GM18508 (cell line): ENCODE measurements around the gene THRAP3.
"Not testable (repeated sequence)": the region's sequence is repeated elsewhere in the genome, so short reads cannot be mapped to it uniquely, and the experiment has no call there.

Experiments
- ATAC-seq: cut with Tn5 transposase; IDR thresholded peaks from one replicate; pipeline ENCODE4 v1.9.1; 2021; ENCODE audit warnings: moderate number of reproducible peaks; ENCODE audit not compliant: insufficient read depth, unreplicated experiment

The THRAP3 gene

DNA sequence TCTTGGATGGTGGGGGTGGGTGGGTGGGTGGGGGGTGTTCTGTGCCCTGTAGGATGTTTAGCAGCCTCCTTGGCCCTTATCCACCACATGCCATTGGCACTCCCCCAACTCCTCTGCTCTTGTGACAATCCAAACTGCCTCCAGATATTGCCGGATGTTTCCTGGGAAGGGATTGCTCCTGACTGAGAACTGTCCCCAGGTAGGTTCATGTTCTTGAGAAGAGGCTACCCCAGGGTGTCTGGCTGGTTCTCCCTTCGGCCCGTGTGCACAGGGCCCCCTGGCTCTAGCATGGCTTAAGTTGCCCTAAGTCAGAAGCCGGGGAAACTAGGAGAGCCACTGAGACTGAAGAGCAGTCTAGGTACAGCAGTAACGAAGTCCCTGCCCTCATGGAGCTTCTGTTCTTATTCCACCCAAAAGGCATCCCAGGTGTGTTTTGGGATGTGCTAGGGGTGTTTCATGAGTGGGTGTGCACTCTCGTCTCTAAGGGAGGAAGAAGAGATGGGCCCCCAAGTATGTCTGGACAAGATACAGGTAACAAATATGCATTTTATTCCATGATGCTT, 19.8 kb upstream of the THRAP3 start:
- no peak for ATAC-seq

DNA sequence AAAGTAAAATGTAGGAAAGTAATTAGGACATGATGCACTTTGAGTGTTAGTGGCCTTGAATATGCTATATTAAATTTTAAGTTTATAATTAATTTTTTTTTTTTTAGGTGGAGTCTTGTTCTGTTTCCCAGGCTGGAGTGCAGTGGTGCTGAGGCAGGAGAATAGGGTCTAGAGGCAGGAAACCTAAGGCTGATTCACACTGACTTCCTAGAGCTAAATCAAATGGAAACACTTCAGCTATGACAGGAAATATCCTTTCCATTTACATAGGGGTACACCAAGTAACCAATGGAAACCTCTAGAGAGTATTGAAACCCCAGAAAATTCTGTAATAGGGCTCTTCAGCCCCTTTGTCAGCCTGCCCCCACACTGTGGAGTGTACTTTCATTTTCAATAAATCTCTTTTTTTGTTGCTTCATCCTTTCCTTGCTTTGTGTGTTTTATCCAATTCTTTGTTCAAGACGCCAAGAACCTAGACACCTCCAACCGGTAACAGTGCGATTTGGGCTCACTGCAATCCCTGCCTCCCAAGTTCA, 17.9 kb upstream of the THRAP3 start:
- no peak for ATAC-seq

DNA sequence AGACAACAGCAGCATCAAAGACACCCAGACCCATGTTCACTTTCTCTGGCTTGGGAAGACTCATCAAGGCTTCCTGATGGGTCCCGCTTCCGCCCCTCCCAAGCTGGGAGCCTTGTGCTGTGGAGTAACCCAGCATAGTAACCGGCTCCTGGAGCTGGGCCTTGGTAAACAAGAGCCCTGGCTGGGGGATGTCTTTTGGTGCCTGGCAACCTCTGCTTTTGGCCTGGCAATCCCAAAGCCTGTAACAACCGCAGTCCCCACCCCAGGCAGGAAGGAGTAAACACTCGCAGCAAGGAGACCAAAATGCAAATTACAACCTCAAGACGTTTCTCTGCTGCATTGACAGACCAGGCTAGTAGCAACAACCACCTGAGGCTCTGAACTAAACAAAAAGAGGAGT, 16.9 kb upstream of the THRAP3 start:
- no peak for ATAC-seq

- ATAC-seq: no peak
These were observed 15.1 kb upstream of the THRAP3 start for GRCh38 chr1:36208978-36209703.

GRCh38 chr1:36211307-36211706, 12.9 kb upstream of the THRAP3 start:
- no peak for ATAC-seq

DNA sequence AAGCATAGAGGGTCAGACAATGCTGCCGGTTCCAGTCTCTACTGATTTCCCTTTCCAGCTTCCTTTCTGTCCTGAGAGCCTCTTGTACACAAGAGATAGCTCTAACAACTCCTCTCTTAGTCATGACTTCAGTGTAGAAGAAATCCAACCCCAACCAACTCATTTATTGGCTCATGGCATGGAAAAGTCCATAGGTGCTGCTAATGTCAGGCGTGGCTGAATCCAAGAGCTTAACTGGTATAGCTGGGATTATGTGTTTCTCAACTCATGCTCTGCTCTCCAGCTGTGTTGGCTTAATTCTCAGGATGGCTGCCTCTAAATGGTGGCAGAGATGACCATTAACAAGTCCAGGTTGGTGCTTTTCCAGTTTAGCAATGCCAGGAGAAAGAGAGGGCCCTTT, 12.4 kb upstream of the THRAP3 start:
- no peak for ATAC-seq

GRCh38 chr1:36212782-36213181, 11.5 kb upstream of the THRAP3 start:
- no peak for ATAC-seq

DNA sequence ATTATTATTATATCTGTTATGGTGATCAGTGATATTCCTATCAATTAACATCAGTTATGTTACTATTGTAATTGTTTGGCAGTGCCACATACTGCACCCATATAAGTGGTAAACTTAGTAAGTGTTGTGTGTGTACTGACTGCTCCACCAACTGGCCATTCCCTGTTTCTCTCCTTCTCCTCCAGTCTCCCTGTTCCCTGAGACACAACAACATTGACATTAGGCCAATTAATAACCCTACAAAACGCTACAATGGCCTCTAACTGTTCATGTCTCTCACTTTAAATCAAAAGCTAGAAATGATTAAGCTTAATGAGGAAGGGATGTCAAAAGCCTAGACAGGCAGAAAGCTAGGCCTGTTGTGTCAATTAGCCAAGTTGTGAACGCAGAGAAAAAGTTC, 6.6 kb upstream of the THRAP3 start:
- no peak for ATAC-seq

GRCh38 chr1:36221901-36222300, 2.3 kb upstream of the THRAP3 start:
- not testable (repeated sequence) for ATAC-seq

DNA sequence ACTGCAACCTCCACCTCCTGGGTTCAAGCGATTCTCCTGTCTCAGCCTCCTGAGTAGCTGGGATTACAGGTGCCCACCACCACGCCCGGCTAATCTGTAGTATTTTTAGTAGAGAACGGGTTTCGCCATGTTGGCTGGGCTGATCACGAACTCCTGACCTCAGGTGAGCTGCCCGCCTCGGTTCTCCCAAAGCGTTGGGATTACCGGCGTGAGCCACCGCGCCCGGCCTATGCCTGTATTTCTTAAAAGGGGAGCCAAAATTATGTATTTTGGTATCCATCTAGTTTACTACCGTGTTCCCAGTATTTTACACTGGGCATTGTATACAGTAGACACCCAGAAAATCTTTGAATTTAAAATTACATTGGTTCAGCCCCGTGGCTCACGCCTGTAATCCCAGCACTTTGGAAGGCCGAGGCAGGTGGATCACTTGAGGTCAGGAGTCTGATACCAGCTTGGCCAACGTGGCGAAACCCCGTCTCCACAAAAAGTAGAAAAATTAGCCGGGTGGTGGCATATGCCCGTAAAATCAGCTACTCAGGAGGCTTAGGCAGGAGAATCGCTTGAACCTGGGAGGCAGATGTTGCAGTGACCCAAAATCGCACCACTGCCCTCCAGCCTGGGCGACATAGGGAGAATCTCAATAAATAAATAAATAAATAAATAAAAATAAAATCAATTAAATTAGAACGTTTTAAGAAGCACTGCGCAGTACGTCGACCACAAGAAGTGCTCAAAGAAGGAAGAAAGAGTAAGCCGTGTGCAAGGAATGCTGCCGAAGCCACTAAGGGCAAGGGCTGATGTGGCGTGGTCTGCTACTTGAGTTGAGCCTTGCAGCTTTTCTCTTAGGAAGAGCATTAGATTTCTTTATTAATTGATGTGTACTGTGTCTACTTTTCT, 1.5 kb upstream of the THRAP3 start:
- no peak for ATAC-seq

- no peak for ATAC-seq
These were observed 755 bp upstream of the THRAP3 start for GRCh38 chr1:36223381-36223995.

- no peak for ATAC-seq
These were observed 467 bp downstream of the THRAP3 start for GRCh38 chr1:36224537-36225282.

DNA sequence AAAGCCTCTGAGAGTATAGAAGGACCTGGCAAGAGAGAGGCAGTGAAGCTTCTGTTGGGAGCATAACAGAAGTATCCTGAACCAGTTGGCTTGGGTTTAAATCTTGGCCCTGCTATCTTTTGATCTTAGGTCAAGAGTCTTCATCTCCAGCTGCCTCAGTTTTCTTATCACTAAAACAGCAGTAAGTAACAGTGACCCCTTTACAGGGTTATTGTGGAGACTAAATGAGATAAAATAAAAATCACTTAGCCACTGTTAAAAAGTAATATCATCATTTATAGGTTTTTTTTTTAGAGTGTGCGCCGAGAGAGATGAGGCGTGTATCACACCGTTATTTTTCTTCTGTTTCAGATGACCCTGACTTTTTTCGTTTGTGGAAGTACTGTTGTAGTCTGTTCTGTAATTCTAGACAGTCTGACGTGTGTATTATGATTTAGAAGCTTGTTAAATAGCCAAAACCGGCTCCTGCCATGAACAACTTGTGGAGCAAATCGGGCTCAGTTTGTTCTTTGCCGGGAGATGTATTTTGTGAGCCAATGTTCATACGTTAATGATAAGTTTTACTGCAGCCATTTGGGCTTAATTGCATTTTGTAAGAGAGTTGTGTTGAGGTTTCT, 1.1 kb downstream of the THRAP3 start:
- no peak for ATAC-seq

DNA sequence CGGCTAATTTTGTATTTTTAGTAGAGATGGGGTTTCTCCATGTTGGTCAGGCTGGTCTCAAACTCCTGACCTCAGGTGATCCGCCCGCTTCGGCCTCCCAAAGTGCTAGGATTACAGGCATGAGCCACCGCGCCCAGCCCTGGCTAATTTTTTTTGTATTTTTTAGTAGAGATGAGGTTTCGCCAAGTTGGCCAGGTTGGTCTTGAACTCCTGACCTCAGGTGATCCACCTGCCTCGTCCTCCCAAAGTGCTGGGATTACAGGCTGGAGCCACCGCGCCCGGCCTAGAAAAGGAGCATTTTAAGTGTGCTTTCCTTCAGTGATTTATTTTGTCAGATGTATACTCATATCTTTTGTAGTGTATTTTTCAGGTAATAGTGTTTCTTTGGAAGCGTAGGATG, 6.0 kb downstream of the THRAP3 start:
- not testable (repeated sequence) for ATAC-seq

DNA sequence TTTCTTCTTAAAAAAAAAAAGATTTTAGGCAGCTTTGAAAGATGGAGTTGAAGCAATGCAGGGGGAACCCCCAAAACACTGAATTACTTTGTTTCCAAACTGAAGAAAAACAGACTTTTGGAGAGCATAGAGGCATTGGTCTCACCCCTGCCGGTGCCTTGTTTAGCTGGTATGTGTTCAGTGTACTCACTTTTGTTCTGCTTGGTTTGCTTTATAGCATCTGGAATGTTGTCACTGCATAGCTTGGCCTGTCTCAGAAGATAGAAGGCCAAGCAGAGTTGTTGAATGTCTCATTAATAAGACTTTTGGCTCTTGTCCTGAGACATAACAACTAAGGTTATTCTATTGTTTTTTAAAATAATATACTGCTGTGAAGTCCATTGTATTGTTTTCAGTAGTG, 6.9 kb downstream of the THRAP3 start:
- ATAC-seq: no peak

DNA sequence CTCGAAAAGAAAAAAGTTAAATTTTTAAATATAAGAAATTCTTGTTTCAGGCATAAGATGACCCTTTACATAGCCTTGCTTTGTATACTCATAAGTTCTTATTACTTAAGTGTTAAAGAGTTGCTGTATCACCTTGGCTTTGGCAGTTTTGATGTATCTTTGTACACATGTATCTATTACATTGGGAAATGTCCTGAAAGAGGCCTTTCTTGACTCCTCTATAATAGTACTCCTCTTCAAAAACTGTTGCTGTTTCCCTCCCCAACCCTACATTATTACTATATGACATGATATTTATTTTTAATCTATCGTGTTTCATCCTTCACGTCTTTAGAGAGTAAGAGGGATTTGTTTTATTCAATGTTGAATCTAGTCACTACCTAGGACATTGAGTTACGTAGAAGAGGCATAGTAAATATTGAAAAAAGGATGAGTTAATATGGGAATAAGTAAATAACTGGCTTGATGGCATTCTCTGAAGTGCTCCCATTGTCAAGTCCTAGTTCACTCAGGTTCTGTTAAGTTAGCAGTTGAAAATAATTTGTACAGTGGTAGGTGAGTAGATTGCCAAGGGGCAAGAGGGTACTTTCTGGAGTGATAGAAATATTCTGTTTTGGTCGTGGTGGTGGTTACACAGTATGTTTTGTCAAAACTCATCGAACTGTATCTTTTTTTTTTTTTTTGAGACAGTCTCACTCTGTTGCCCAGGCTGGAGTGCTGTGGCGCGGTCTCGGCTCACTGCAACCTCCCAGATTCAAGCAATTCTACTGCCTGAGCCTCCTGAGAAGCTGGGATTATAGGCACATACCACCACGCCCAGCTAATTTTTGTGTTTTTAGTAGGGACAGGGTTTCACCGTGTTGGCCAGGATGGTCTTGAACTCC, 8.2 kb downstream of the THRAP3 start:
- no peak for ATAC-seq

DNA sequence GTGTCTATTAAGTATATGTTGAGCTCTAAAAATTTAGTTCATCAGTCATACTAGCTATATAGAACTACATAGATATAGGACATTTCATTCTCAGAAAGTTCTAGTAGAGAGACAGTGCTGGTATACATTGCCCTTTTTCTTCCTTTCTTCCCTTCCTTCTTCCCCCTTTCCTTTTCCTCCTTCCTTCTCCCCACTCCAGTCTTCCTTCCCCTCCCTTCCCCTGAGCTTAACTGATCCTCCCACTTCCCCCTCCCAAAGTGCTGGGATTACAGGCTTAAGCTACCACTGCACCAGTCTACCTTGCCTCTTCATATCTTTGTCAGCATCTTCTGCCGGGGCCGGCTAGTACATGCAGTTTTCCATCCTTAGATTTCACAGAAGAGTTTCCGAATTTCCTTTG, 12.1 kb downstream of the THRAP3 start:
- no peak for ATAC-seq

DNA sequence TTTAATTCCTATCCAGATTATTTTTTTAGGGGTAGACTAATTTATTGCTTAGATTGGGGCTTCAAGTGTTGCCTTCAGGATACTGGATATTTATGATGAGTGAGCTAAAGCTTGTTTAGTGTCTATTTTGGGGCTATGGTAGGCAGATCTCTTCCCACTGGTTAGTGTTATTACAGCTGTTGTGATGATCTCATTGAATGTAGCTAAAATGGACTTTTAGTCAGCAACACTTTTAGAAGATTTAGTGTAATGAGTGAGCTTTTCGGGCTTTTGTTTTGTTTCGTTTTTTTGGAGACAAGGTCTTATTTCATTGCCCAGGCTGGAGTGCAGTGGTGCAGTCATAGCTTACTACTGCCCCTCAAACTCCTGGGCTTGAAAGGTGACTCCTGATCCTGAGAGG, 14.2 kb downstream of the THRAP3 start:
- no peak for ATAC-seq
